CD8-positive, alpha-beta memory T cell (primary cell): Measurements from ENCODE around the gene RARRES2. TPM values are rescaled to one million over a fixed set of nuclear protein-coding genes. Genes with fewer than 3 reads are reported as not detected.
A peak's percentile ranks its signal among the peaks of the same experiment; 100 is the strongest.

Source experiments
- CTCF ChIA-PET: fragments of 350-600 bp; sonication (Branson Sonifier 250); formaldehyde crosslinking; loops from one replicate; lab custom pipeline; 2021; ENCODE audit warnings: antibody characterized with exemption; lab: Charles Lee
- POLR2A ChIA-PET: fragments of 350-600 bp; sonication (Branson Sonifier 250); formaldehyde crosslinking; loops from one replicate; lab custom pipeline; 2021; ENCODE audit warnings: antibody characterized with exemption; lab: Charles Lee
- DNase-seq, 5 donors: peaks; one replicate each; pipeline versions ENCODE4 v3.0.0 to v3.0.0-alpha.2; 2020 to 2022; ENCODE audit warnings: mixed read lengths in 1 of 5
- H3K27ac ChIP-seq: one replicate; pipeline ENCODE4 v1.7.0; 2013; ENCODE audit warnings: low read depth, mild to moderate bottlenecking, low read length, moderate library complexity
- H3K27me3 ChIP-seq: 2 replicates; pipeline ENCODE4 v1.7.0; 2013; ENCODE audit warnings: low read length, mild to moderate bottlenecking; ENCODE audit not compliant: insufficient read depth, poor library complexity, severe bottlenecking
- H3K36me3 ChIP-seq: 2 replicates; pipeline ENCODE4 v1.7.0; 2013; ENCODE audit warnings: mild to moderate bottlenecking, low read length, moderate library complexity; ENCODE audit not compliant: insufficient read depth
- H3K4me1 ChIP-seq: 2 replicates; pipeline ENCODE4 v1.7.0; 2013; ENCODE audit warnings: mild to moderate bottlenecking, low read length, moderate library complexity; ENCODE audit not compliant: insufficient read depth
- H3K4me3 ChIP-seq: 2 replicates; pipeline ENCODE4 v1.7.0; 2013; ENCODE audit warnings: mild to moderate bottlenecking, low read length
- H3K9me3 ChIP-seq: 2 replicates; pipeline ENCODE4 v1.7.0; 2013; ENCODE audit warnings: mild to moderate bottlenecking, low read length
- H3K27ac Mint-ChIP-seq, 8 donors: one replicate each; pipeline ENCODE4 v1.8.0; 2020 to 2021; ENCODE audit warnings: mixed read lengths in 8 of 8, mild to moderate bottlenecking in 6 of 8, inconsistent platforms in 3 of 8, moderate library complexity in 3 of 8
- H3K27me3 Mint-ChIP-seq, 2 donors: one replicate each; pipeline ENCODE4 v1.8.0; 2020 to 2021; ENCODE audit warnings: mixed read lengths in 2 of 2, mild to moderate bottlenecking in 1 of 2, moderate library complexity in 1 of 2
- H3K36me3 Mint-ChIP-seq, 3 donors: one replicate each; pipeline ENCODE4 v1.8.0; 2020 to 2021; ENCODE audit warnings: mixed read lengths in 3 of 3, inconsistent platforms in 1 of 3, mild to moderate bottlenecking in 1 of 3
- H3K4me1 Mint-ChIP-seq, 3 donors: one replicate each; pipeline ENCODE4 v1.8.0; 2020 to 2021; ENCODE audit warnings: mixed read lengths in 3 of 3, inconsistent platforms in 1 of 3, mild to moderate bottlenecking in 1 of 3
- H3K4me3 Mint-ChIP-seq, 7 donors: one replicate each; pipeline ENCODE4 v1.8.0; 2020 to 2021; ENCODE audit warnings: mixed read lengths in 7 of 7, mild to moderate bottlenecking in 6 of 7, moderate library complexity in 4 of 7, inconsistent platforms in 2 of 7
- H3K9me3 Mint-ChIP-seq, 5 donors: one replicate each; pipeline ENCODE4 v1.8.0; 2020 to 2022; ENCODE audit warnings: mixed read lengths in 5 of 5, mild to moderate bottlenecking in 3 of 5, moderate library complexity in 2 of 5, inconsistent platforms in 1 of 5
- polyA plus RNA-seq: library from polyadenylated mRNA; unstranded; fragments of 300-500 nt; fragmentation: Illumina TruSeq; gene quantifications from one replicate; pipeline ENCODE4 v1.2.3, GENCODE V29; 2021
- total RNA-seq, 2 experiments: library from RNA; stranded (reverse); gene quantifications; one replicate each; pipeline ENCODE4 v1.2.3, GENCODE V29; 2021

RARRES2 gene
- total and polyA plus RNA-seq, 3 experiments from 2014 or later = not detected

DNA sequence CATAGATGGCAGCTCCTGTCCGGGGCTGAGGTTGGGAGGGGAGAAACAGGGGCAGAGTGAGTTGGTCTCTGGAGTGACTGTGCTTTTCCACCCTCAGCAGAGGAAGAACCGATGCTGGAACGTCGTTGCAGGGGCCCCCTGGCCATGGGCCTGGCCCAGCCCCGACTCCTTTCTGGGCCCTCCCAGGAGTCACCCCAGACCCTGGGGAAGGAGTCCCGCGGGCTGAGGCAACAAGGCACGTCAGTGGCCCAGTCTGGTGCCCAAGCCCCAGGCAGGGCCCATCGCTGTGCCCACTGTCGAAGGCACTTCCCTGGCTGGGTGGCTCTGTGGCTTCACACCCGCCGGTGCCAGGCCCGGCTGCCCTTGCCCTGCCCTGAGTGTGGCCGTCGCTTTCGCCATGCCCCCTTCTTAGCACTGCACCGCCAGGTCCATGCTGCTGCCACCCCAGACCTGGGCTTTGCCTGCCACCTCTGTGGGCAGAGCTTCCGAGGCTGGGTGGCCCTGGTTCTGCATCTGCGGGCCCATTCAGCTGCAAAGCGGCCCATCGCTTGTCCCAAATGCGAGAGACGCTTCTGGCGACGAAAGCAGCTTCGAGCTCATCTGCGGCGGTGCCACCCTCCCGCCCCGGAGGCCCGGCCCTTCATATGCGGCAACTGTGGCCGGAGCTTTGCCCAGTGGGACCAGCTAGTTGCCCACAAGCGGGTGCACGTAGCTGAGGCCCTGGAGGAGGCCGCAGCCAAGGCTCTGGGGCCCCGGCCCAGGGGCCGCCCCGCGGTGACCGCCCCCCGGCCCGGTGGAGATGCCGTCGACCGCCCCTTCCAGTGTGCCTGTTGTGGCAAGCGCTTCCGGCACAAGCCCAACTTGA lies 29.9 kb upstream of the RARRES2 start:
- Mint-ChIP-seq H3K9me3 (no peaks in the 10 kb centered on the region), H3K27me3 (peaks cover 0 to 2% of the 10 kb centered on the region in 2 donors), H3K36me3 (peaks cover 0 to 36% (median 0%) of the 10 kb centered on the region in 3 donors), H3K4me3 (peak overlapping the region in 2 of 7 donors; percentile 40 to 97), H3K27ac (peak overlapping the region in 4 of 8 donors; percentile 12 to 88 (median 82)), H3K4me1 (peaks cover 35 to 49% (median 39%) of the 10 kb centered on the region in 3 donors)
- peaks cover 37% of the 10 kb centered on the region for H3K4me1 ChIP-seq
- no peak overlapping the region for H3K27ac ChIP-seq
- DNase-seq = no peak
- ChIA-PET CTCF (interaction anchor here (0.6 to 2.7 kb wide), 2 partner anchors 16 to 54 kb away, joined by 3 to 9 read pairs; no protein-coding TSS in a partner anchor), POLR2A (no interaction called here)
- H3K27me3 ChIP-seq = no peaks in the 10 kb centered on the region
- H3K36me3 ChIP-seq = no peaks in the 10 kb centered on the region
- no peaks in the 10 kb centered on the region for H3K9me3 ChIP-seq
- H3K4me3 ChIP-seq = no peak overlapping the region

DNA sequence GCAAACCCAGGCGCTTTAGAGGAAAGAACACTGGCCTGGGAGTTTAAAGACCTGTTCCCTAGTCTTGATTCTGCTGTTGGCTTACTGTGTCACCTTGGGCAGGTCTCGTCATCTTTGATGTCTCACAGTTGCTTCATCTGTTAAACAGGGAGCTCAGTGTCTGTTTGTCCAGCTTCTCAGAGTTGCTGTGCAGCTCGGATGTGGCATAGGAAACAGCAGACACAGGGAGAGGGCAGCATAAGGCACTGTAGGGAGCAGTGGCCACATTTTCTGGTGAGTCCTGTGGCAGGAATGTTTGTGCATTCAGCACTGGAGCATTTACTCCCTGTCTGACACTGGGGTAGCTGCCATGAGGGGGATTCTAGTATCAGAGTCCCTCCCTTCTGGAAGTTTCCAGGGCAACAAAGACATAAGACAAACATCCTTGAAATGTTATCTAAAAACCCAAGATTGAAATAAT lies 29.2 kb upstream of the RARRES2 start:
- Histone ChIP-seq H3K9me3 (no peaks in the 10 kb centered on the region), H3K4me3 (no peak overlapping the region), H3K27me3 (no peaks in the 10 kb centered on the region), H3K4me1 (peaks cover 32% of the 10 kb centered on the region), H3K27ac (peak overlapping the region; percentile 94), H3K36me3 (no peaks in the 10 kb centered on the region)
- H3K27ac Mint-ChIP-seq = peak overlapping the region in 7 of 8 donors; percentile 12 to 88 (median 83)
- peaks cover 0 to 36% (median 0%) of the 10 kb centered on the region in 3 donors for H3K36me3 Mint-ChIP-seq
- no peak for DNase-seq
- H3K27me3 Mint-ChIP-seq = peaks cover 0 to 2% of the 10 kb centered on the region in 2 donors
- H3K4me3 Mint-ChIP-seq = peak overlapping the region; percentile 34 to 97 (median 94)
- ChIA-PET CTCF (interaction anchor here (2.7 kb wide), 1 partner anchor 16 kb away, joined by 9 read pairs; no protein-coding TSS in a partner anchor), POLR2A (no interaction called here)
- H3K4me1 Mint-ChIP-seq = peaks cover 32 to 46% (median 32%) of the 10 kb centered on the region in 3 donors
- H3K9me3 Mint-ChIP-seq = no peaks in the 10 kb centered on the region

GRCh38 chr7:150369748-150370501 lies 28.5 kb upstream of the RARRES2 start:
- peak overlapping the region; percentile 94 to 97 (median 94) for H3K4me3 Mint-ChIP-seq
- H3K4me1 Mint-ChIP-seq = peaks cover 31 to 46% (median 32%) of the 10 kb centered on the region in 3 donors
- H3K36me3 ChIP-seq = no peaks in the 10 kb centered on the region
- no peaks in the 10 kb centered on the region for H3K9me3 ChIP-seq
- peaks cover 0 to 2% of the 10 kb centered on the region in 2 donors for H3K27me3 Mint-ChIP-seq
- peak overlapping the region; percentile 57 to 96 (median 92) for H3K27ac Mint-ChIP-seq
- H3K27ac ChIP-seq = peak overlapping the region; percentile 94
- H3K4me3 ChIP-seq = peak overlapping the region; percentile 83
- no peaks in the 10 kb centered on the region for H3K9me3 Mint-ChIP-seq
- no peak for DNase-seq
- no peaks in the 10 kb centered on the region for H3K27me3 ChIP-seq
- peaks cover 0 to 36% (median 0%) of the 10 kb centered on the region in 3 donors for H3K36me3 Mint-ChIP-seq
- peaks cover 31% of the 10 kb centered on the region for H3K4me1 ChIP-seq
- POLR2A ChIA-PET = interaction anchor here (1.4 to 2.6 kb wide), 4 partner anchors 8 to 36 kb away, joined by 4 to 24 read pairs (median 7); a partner anchor contains a TSS
- CTCF ChIA-PET = interaction anchor here (0.8 to 2.7 kb wide), 4 partner anchors 8 to 214 kb away, joined by 3 to 9 read pairs (median 4); no protein-coding TSS in a partner anchor

DNA sequence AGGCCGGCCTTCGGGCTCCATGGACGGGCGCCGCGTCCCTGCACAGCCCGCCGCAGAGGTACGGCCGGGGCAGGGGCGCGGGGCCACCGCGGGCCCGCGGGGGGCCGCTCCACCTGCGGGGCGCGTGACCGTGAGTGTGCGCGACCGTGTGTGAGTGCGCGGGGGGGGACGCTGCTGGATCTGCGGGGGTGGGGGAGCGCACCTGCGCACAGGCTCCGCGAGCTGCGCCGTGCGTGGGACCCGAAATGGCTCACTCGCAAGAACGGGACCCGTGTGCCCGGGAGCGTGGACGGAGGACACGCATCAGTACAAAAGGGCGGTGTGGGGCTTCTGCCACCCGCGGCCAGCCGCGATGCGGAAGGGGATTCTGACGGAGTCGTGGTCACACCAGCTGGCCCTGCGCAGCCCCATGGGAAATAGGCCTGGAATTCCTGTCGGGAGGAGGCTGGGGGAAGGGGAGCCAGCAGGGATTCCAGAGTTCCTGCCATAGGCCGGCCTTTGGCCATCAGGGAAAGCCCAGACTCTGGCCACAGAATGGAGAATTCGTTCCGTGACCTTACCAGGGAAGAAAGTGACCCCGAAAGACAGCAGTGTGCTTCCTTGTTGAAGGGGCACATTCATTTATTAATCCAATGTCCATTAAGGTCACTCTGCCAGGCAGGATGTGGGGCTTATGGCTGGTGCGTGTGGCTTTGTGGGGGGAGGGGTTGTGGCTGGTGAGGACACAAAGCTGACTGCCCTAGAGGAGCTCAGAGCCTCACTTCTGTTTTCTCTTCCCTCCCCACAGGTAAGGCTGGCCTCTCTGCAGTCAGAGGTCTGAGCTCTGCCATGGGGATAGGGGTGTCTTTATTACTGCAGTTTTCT lies 27.7 kb upstream of the RARRES2 start:
- no peaks in the 10 kb centered on the region for H3K27me3 ChIP-seq
- peak overlapping the region; percentile 83 for H3K4me3 ChIP-seq
- peaks cover 0 to 2% of the 10 kb centered on the region in 2 donors for H3K27me3 Mint-ChIP-seq
- H3K9me3 ChIP-seq = no peaks in the 10 kb centered on the region
- no peaks in the 10 kb centered on the region for H3K9me3 Mint-ChIP-seq
- DNase-seq = peak in 4 of 5 donors; percentile 41 to 76 (median 58)
- no peaks in the 10 kb centered on the region for H3K36me3 ChIP-seq
- CTCF ChIA-PET = interaction anchor here (0.7 to 2.7 kb wide), 9 partner anchors 9 to 215 kb away, joined by 3 to 9 read pairs (median 4); partner anchors contain the start of genes ACTR3C and LRRC61
- H3K27ac ChIP-seq = peak overlapping the region; percentile 94
- POLR2A ChIA-PET = interaction anchor here (0.9 to 2.6 kb wide), 6 partner anchors 9 to 37 kb away, joined by 3 to 24 read pairs (median 5); a partner anchor contains a TSS
- H3K4me1 ChIP-seq = peaks cover 36% of the 10 kb centered on the region
- peak overlapping the region; percentile 88 to 97 (median 94) for H3K27ac Mint-ChIP-seq
- H3K4me3 Mint-ChIP-seq = peak overlapping the region; percentile 94 to 97 (median 94)
- peaks cover 31 to 46% (median 32%) of the 10 kb centered on the region in 3 donors for H3K4me1 Mint-ChIP-seq
- peaks cover 0 to 34% (median 0%) of the 10 kb centered on the region in 3 donors for H3K36me3 Mint-ChIP-seq

GRCh38 chr7:150368096-150368883 lies 26.9 kb upstream of the RARRES2 start, which contains the start of gene REPIN1:
Gene REPIN1 (plus strand): TSS chr7:150368822. CDS start chr7:150369712, 890 bp downstream.
- Histone ChIP-seq H3K36me3 (no peaks in the 10 kb centered on the region), H3K4me3 (peak within 1 kb of the TSS; percentile 83), H3K9me3 (no peaks in the 10 kb centered on the region), H3K4me1 (peaks cover 39% of the 10 kb centered on the region), H3K27ac (peak within 1 kb of the TSS; percentile 94), H3K27me3 (no peaks in the 10 kb centered on the region)
- CTCF ChIA-PET = interaction anchor here (0.7 to 2.2 kb wide), 6 partner anchors 10 to 46 kb away, joined by 3 to 7 read pairs (median 6); partner anchors contain the start of genes ACTR3C and LRRC61
- DNase-seq = peak; percentile 72 to 86 (median 77)
- Mint-ChIP-seq H3K36me3 (peaks cover 0 to 27% (median 0%) of the 10 kb centered on the region in 3 donors), H3K27ac (peak within 1 kb of the TSS; percentile 93 to 99 (median 94)), H3K4me3 (peak within 1 kb of the TSS; percentile 94 to 99 (median 95)), H3K27me3 (peaks cover 0 to 2% of the 10 kb centered on the region in 2 donors), H3K4me1 (peaks cover 27 to 42% (median 33%) of the 10 kb centered on the region in 3 donors), H3K9me3 (no peaks in the 10 kb centered on the region)
- POLR2A ChIA-PET = interaction anchor here (0.6 to 2.6 kb wide), 6 partner anchors 10 to 1083 kb away, joined by 3 to 24 read pairs (median 4); a partner anchor contains a TSS

- H3K4me1 Mint-ChIP-seq = peaks cover 27 to 36% (median 33%) of the 10 kb centered on the region in 3 donors
- Histone ChIP-seq H3K4me1 (peaks cover 36% of the 10 kb centered on the region), H3K27ac (peak overlapping the region; percentile 94), H3K9me3 (no peaks in the 10 kb centered on the region), H3K4me3 (peak overlapping the region; percentile 83), H3K36me3 (no peaks in the 10 kb centered on the region), H3K27me3 (no peaks in the 10 kb centered on the region)
- CTCF ChIA-PET = interaction anchor here (1.2 to 2.2 kb wide), 5 partner anchors 10 to 45 kb away, joined by 3 to 7 read pairs (median 6); partner anchors contain the start of genes ACTR3C and LRRC61
- POLR2A ChIA-PET = interaction anchor here (0.9 to 2.6 kb wide), 4 partner anchors 11 to 39 kb away, joined by 3 to 24 read pairs (median 4); a partner anchor contains a TSS
- no peaks in the 10 kb centered on the region for H3K9me3 Mint-ChIP-seq
- peaks cover 0 to 21% (median 0%) of the 10 kb centered on the region in 3 donors for H3K36me3 Mint-ChIP-seq
- peaks cover 0 to 2% of the 10 kb centered on the region in 2 donors for H3K27me3 Mint-ChIP-seq
- DNase-seq = no peak
- peak overlapping the region; percentile 88 to 99 (median 94) for H3K4me3 Mint-ChIP-seq
- H3K27ac Mint-ChIP-seq = peak overlapping the region; percentile 71 to 99 (median 90)
These were observed 26.3 kb upstream of the RARRES2 start for GRCh38 chr7:150367677-150368095.
